GM18507 (cell line): Measurements from ENCODE around the gene UBE2Z.
"Not testable (repeated sequence)": the region's sequence is repeated elsewhere in the genome, so short reads cannot be mapped to it uniquely, and the experiment has no call there.

Source experiments
- DNase-seq: peaks from one replicate; pipeline ENCODE4 v3.0.0; 2011; ENCODE audit warnings: low read depth; ENCODE audit not compliant: insufficient read length; ENCODE audit errors: extremely low spot score
- FAIRE-seq: peaks from 2 replicates; lab custom pipeline; 2011; peaks lifted over from hg19 to GRCh38; lab: Jason Lieb, UNC

The UBE2Z gene

GRCh38 chr17:48945261-48945651 is 37.0 kb downstream of the UBE2Z start:
- not testable (repeated sequence) for FAIRE-seq, DNase-seq

DNA sequence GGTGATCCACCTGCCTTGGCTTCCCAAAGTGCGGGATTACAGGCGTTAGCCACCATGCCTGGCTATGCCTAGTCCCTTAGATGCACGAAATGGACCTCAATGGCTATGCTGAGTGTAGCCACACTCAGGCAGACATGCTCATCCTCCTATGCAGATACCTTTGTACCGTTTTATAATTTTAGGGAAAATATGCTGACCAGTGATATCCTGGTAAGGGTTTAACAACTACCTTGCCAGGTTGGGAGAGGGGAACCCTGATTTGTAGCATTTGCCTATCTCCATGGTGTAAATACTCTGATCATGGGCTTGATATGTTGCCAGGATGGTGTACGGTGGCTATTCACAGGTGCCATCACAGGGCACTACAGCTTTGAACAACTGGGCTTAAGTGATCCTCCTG is 43.4 kb downstream of the UBE2Z start:
- DNase-seq (no peak), FAIRE-seq (no peak)

GRCh38 chr17:48952904-48953303 is 44.7 kb downstream of the UBE2Z start:
- no peak for DNase-seq
- FAIRE-seq = peak; percentile 58

DNA sequence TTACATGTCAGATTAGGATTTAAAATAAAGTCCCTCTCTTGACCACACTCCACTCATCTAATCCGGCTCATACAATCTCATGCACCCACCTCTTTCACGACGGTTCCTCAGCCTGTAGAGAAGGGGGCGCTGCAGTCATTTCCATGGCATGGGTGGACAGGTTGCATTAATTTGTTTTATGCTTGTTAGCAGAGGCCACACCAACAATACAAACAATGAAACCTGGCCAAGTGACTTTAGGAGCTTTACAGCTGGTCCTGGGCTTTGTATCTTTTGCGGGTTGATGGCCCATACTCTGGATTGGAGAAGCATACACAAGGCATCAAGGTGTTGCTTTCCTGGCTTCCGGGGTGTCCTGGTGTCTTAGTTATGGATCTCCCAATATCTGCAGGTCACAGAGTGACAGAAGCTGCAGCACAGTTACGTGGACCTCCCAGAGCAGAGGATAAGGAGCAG is 46.1 kb downstream of the UBE2Z start:
- DNase-seq = no peak
- FAIRE-seq = no peak

DNA sequence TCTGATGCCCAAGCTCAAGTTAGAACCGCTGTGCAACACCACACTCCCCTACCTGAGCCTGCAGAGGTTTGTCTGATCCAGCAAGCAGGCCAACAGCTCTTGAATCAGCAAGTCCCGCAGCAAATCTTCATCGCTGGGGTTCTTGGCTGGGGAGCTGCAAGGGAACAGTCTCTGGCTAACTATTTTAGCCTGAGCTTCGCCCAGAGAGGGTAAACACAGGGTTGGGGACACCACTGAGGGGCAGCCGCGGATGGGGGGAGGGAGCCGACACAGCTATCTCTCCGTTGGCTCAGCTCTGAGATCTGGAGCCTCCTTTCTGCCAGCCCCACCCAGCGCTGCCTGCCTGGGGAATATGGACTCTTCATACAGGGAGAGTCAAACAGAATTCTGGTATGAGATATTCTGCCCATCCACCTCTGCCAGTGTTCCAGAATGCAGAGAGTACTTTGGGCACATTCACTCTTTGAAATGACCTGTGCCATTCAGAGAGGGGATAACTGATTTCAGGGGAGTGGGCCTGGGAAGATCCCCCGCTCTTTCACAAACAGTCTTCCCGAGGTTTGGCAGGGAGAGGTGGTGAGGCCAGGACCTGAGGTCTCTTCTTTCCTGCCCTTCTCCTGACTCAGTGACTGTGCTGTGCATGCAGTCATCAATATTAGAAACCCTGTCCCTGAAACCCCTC is 52.8 kb downstream of the UBE2Z start:
- no peak for FAIRE-seq

GRCh38 chr17:48961516-48962233 is 53.5 kb downstream of the UBE2Z start:
- FAIRE-seq = no peak

More for the DNA sequence above, 52.8 kb downstream of the UBE2Z start:
- no peak for DNase-seq

DNA sequence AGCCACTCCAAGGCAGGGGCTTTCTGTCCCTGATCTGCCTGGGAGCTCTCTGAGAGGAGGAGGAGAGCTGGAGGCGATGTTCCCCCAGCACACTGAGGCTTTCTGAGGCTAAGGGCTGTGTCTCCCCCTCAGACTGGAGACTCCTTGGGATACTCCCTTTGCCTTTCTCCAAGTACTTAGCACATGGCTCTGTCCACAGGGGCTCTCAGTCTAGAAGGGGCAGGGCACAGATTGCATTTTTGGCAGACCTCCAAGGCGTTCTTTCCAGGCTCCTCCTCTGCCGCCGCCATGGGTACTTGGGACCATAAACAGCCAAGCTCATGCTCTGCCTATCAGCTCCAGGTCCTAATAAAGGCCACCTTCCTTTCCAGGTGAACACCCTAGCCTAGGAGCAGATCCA is 62.0 kb downstream of the UBE2Z start:
- FAIRE-seq (no peak), DNase-seq (no peak)

More at GRCh38 chr17:48961516-48962233, 53.5 kb downstream of the UBE2Z start:
- DNase-seq = no peak

DNA sequence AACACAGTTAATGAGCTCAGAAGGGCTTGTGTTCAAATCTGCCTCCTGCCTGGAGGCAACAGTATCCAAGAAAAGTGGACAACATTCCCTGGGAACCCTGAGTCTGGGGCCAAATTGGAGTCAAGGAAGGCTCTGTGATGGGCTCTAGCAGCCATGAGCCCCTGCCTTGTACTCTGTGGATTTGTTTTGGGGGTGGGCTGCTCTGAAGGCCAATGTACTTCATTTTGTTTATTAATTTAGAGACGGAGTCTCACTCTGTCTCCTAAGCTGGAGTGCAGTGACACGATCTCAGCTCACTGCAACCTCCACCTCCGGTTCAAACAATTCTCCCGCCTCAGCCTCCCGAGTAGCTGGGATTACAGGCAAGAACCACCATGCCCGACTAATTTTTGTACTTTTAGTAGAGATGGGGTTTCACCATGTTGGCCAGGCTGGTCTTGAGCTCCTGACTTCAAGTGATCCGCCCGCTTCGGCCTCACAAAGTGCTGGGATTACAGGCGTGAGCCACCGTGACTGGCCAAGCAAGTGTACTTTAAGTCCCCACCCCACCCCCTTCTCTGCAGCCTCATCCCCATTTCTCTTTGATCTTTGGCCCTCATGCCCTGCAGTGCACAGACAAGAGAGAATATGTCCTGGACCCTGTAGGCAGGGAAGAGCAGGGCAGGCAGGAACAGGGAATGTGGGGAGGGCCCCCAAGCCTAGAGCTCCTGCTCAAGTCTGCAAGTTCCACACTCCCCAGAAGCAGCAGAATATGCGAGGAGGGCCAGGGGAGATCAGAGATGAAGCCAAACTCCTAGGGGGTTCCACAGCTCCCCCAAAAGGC is 62.9 kb downstream of the UBE2Z start:
- no peak for DNase-seq
- no peak for FAIRE-seq

DNA sequence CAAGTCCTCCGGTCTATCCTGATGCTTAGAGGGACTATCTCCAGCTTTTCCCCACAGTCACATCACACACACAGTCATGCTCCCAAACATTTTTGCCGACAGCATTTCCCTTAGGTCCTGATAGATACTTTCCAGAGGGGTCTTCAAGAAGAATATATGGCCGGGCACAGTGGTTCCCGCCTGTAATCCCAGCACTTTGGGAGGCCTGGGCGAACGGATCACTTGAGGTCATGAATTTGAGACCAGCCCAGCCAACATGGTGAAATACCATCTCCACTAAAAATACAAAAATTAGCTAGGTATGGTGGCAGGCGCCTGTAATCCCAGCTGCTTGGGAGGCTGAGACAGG is 64.5 kb downstream of the UBE2Z start:
- DNase-seq (no peak), FAIRE-seq (no peak)

- no peak for FAIRE-seq
- no peak for DNase-seq
Measured at GRCh38 chr17:48973806-48974205, 65.6 kb downstream of the UBE2Z start.
